ENCODE results near the gene KCNA10. TPM values are rescaled to one million over a fixed set of nuclear protein-coding genes. Genes with fewer than 3 reads are reported as not detected.
A peak's percentile ranks its signal among the peaks of the same experiment; 100 is the strongest.

KCNA10 gene
- total RNA-seq, 2 experiments from 2014 or later, result not detected

DNA sequence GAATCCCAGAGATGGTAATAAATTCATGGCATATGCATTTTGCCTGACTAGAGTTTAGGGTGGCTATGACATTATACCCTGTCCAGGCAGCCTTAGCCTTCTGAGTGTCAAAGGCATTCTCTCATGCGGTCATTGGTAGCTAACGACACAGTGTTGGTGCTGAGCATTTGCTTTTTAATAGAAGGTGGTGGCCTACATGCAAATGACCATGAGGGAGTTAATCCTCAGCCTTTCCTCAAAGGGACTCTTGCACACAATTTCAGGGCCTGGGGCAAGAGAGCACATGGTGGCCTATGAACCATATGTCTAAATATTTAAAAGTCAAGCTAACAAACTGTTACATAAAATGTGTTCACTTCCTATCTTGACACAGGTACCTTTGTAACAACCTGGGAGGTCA, 30.9 kb upstream of the KCNA10 start:
- no peak for DNase-seq
- Mint-ChIP-seq H3K27me3 (ENCODE audit: low read depth) (peaks cover 19% of the 10 kb centered on the region), H3K4me1 (ENCODE audit: low read depth) (no peaks in the 10 kb centered on the region), H3K36me3 (ENCODE audit: low read depth) (no peaks in the 10 kb centered on the region), H3K27ac (no peak overlapping the region), H3K4me3 (no peak overlapping the region), H3K9me3 (no peaks in the 10 kb centered on the region)
- intact Hi-C loops (cut with micrococcal nuclease), result no loop called here
- CTCF ChIA-PET, result interaction anchor here (0.5 to 1.8 kb wide), 3 partner anchors 26 to 259 kb away, joined by 3 to 4 read pairs (median 4); no protein-coding TSS in a partner anchor

DNA sequence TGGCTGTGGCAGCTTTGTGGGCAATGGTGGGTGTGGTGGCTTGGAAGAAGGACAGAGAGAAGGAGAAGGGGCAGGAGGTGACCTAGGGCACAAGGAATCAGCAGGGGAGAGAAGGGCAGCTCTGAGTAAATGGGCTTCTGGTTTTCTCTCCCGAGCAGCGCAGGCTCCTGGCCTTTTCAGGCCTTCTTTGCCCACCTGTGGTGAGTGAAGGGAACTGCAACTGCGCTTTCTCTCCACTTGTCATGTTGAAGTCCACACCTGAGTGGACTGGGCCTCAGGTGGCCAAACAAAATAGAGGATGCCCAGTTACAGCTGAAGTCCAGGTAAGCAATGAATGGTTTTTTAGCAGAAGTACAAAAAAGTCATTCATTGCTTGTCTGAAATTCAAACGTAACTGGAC, 29.4 kb upstream of the KCNA10 start:
- CTCF ChIA-PET, result interaction anchor here (0.9 to 1.8 kb wide), 4 partner anchors 25 to 238 kb away, joined by 3 to 4 read pairs (median 4); no protein-coding TSS in a partner anchor
- Mint-ChIP-seq H3K4me1 (ENCODE audit: low read depth) (no peaks in the 10 kb centered on the region), H3K4me3 (no peak overlapping the region), H3K27me3 (ENCODE audit: low read depth) (peaks cover 10% of the 10 kb centered on the region), H3K36me3 (ENCODE audit: low read depth) (no peaks in the 10 kb centered on the region), H3K9me3 (no peaks in the 10 kb centered on the region), H3K27ac (no peak overlapping the region)
- intact Hi-C loops (cut with micrococcal nuclease), result no loop called here
- DNase-seq, result no peak

DNA sequence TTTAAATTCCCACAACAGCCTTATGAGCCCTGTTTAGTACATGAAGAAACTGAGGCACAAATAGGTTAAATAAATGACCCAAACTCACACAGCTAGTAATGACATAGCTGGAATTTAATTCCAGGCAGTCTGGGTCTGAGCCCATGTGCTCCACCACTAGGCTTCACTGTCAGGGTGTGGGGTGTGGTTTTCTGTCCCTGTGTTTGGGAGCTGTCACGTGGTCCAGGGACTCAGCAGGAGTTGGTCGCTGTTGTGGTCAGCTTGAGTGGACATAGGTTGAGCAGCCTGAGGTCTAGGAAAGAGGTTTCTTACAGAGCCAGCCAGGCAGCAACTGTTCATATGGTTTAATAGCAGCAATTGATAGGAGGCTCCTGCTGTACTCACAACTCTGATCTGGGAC, 28.0 kb upstream of the KCNA10 start:
- H3K27me3 Mint-ChIP-seq (ENCODE audit: low read depth), result peaks cover 2% of the 10 kb centered on the region
- H3K9me3 Mint-ChIP-seq, result no peaks in the 10 kb centered on the region
- CTCF ChIA-PET, result interaction anchor here (0.9 kb wide), 1 partner anchor 72 kb away, joined by 3 read pairs; no protein-coding TSS in a partner anchor

DNA sequence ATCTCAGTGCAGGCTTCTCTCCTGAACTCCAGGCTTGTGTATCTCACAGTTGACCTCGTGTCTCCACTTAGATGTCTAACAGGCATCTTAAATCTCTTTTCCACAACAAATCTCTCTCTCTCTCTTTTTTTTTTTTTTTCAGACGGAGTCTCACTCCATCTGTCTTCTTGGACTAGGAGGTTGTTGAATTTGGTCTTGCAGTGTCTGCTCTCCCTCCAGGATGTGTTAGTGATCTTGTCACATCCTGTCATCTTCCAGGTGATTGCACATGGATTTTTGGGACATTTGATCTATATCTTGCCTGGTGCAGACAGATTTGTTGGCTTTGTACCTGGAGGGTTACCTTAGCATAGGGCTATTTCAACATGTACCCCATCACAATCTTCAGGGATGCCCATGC, 26.5 kb upstream of the KCNA10 start:
- Mint-ChIP-seq H3K27ac (no peak overlapping the region), H3K9me3 (no peaks in the 10 kb centered on the region), H3K27me3 (ENCODE audit: low read depth) (no peaks in the 10 kb centered on the region), H3K4me3 (no peak overlapping the region), H3K4me1 (ENCODE audit: low read depth) (no peaks in the 10 kb centered on the region), H3K36me3 (ENCODE audit: low read depth) (no peaks in the 10 kb centered on the region)
- no peak for DNase-seq
- CTCF ChIA-PET, result interaction anchor here (0.9 to 1.6 kb wide), 3 partner anchors 8 to 50 kb away, joined by 3 to 4 read pairs (median 3); no protein-coding TSS in a partner anchor
- intact Hi-C loops (cut with micrococcal nuclease), result no loop called here

More for the DNA sequence above, 28.0 kb upstream of the KCNA10 start:
- Mint-ChIP-seq H3K27ac (no peak overlapping the region), H3K4me1 (ENCODE audit: low read depth) (no peaks in the 10 kb centered on the region), H3K4me3 (no peak overlapping the region), H3K36me3 (ENCODE audit: low read depth) (no peaks in the 10 kb centered on the region)
- DNase-seq, result no peak
- intact Hi-C loops (cut with micrococcal nuclease), result no loop called here

DNA sequence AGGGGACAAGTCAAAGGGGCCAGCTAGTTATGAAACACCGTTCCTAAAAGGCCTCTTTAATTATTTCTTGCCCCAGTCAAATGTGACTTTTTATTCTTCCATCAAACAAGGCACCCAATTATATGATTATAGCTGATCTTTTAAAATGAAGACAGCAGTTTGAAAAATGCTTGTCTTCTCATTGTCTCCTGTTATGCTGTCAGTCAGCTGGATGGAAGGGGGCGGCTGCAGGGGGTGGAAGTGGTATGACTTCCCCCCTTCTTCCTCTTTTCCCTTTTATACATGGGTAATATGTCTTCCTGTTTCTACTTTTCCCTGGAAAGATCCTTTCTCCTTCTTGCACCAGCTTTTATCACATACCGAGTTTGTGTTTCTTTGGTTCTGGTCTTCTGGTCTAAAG, 25.8 kb upstream of the KCNA10 start:
- CTCF ChIA-PET, result interaction anchor here (0.9 to 1.6 kb wide), 3 partner anchors 9 to 49 kb away, joined by 3 to 4 read pairs (median 3); no protein-coding TSS in a partner anchor
- H3K4me1 Mint-ChIP-seq (ENCODE audit: low read depth), result no peaks in the 10 kb centered on the region
- no peaks in the 10 kb centered on the region for H3K36me3 Mint-ChIP-seq (ENCODE audit: low read depth)
- DNase-seq, result no peak
- no peaks in the 10 kb centered on the region for H3K9me3 Mint-ChIP-seq
- intact Hi-C loops (cut with micrococcal nuclease), result no loop called here
- no peaks in the 10 kb centered on the region for H3K27me3 Mint-ChIP-seq (ENCODE audit: low read depth)
- no peak overlapping the region for H3K27ac Mint-ChIP-seq
- H3K4me3 Mint-ChIP-seq, result no peak overlapping the region

DNA sequence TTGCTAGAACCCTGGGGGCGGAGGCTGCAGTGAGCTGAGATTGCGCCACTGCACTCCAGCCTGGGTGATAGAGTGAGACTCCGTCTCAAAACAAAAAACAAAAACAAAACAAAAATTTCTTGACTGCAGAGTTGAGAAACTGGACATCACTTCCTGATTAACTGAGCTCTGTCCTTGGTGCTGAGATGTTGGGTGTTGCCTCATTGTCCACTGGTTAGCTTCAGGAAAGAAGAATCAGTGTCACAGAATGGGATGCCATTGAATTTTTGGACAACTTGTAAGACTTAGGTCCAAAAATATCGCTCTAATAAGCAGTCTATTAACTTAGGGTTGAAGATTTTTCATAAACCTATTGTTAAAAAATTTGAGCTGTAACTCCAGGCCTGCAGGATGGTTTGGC, 23.8 kb upstream of the KCNA10 start:
- CTCF ChIA-PET, result interaction anchor here (1.7 to 2.5 kb wide), 2 partner anchors 13 to 240 kb away, joined by 6 to 8 read pairs; no protein-coding TSS in a partner anchor
- Mint-ChIP-seq H3K36me3 (ENCODE audit: low read depth) (no peaks in the 10 kb centered on the region), H3K27ac (no peak overlapping the region), H3K9me3 (no peaks in the 10 kb centered on the region), H3K4me3 (no peak overlapping the region), H3K4me1 (ENCODE audit: low read depth) (no peaks in the 10 kb centered on the region), H3K27me3 (ENCODE audit: low read depth) (no peaks in the 10 kb centered on the region)
- DNase-seq, result peak; percentile 32
- intact Hi-C loops (cut with micrococcal nuclease), result no loop called here

DNA sequence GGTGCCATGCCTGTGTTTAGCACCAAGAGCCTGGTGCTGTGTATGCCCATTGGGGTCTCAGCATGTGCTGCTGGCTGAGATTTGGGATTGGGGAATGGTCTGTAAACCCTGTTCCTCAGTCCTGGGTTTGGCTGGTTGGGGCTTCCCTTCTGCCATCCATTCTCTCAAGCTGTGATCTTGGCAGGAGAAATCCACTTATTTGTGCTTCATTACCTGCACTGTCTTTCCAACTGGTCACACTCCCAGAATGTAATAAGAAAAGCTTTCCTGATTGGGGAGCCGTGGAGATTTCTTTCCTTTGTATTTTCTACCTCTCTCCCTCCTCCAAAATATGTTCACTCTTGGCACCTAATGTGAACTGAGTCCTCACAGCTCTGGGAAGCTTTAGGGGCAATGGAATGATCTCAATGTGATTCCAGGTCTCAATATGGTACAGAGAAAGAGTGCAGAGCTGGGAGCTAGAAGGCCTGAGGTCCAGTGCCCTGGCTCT, 23.0 kb upstream of the KCNA10 start:
- no peaks in the 10 kb centered on the region for H3K4me1 Mint-ChIP-seq (ENCODE audit: low read depth)
- H3K36me3 Mint-ChIP-seq (ENCODE audit: low read depth), result no peaks in the 10 kb centered on the region
- H3K27ac Mint-ChIP-seq, result no peak overlapping the region
- intact Hi-C loops (cut with micrococcal nuclease), result no loop called here
- no peak overlapping the region for H3K4me3 Mint-ChIP-seq
- H3K27me3 Mint-ChIP-seq (ENCODE audit: low read depth), result no peaks in the 10 kb centered on the region
- CTCF ChIA-PET, result interaction anchor here (1.1 to 2.5 kb wide), 3 partner anchors 14 to 241 kb away, joined by 5 to 8 read pairs (median 6); no protein-coding TSS in a partner anchor
- H3K9me3 Mint-ChIP-seq, result no peaks in the 10 kb centered on the region
- no peak for DNase-seq

DNA sequence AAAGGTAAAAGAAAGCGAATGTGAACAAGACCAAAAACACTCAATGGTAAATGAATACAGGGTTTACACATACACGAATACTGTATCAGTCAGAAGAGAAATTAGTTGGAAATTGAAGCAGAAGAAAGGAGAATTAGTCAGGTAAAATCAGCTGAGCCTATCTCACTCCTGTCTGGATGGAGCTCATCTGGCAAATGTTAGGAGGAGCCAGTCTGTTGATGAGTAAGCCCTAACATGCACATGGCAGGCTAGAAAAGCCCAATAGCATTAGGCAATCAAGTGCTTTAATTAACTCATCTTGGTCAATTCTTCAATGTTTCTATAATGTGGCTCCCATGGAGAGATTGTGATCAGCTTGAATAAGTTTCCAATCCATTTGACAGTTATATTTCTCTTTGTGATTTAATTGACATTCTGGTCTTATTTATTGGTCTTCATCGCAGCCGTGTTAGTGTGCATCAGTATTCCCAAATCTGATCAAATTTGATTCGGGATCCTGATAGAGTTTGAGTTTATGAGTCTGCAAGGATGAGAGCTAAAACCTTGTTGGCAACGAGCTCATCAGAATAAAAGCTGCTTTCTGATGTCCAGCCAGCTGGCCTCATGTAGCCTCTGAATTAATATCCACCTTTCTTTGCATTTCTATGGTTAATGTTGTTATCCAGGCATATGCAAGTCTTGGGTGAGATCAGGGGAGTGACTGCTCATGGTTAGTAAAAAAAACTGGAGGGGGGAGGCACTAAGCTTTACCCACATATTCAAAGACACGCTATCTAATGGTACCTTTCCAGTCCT, 22.1 kb upstream of the KCNA10 start:
- Mint-ChIP-seq H3K4me3 (no peak overlapping the region), H3K36me3 (ENCODE audit: low read depth) (no peaks in the 10 kb centered on the region)
- intact Hi-C loops (cut with micrococcal nuclease), result no loop called here

DNA sequence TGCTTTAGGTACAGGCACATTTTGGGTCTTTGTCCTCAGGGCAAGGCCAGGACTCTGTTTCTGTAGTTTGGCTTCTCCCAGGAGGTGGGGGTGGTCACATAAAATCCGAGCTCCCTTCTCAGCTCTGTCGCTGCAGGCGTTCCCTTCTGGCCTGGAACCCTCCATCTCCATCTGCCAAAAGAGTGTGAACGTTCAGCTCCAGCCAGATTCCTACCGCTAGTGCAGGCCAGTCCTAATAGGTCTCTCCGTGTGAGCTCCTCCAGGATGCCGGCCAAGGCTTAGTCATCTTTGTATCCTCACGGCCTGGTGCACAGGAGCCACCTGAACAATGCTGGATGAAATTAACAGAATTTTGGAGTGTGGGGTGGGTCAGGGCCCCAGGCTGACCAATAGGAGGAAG, 19.9 kb upstream of the KCNA10 start:
- H3K9me3 Mint-ChIP-seq, result no peaks in the 10 kb centered on the region
- CTCF ChIA-PET, result interaction anchor here (0.7 to 1.7 kb wide), 2 partner anchors 15 to 16 kb away, joined by 3 to 4 read pairs; no protein-coding TSS in a partner anchor
- H3K36me3 Mint-ChIP-seq (ENCODE audit: low read depth), result no peaks in the 10 kb centered on the region
- H3K4me3 Mint-ChIP-seq, result no peak overlapping the region
- intact Hi-C loops (cut with micrococcal nuclease), result no loop called here
- no peak for DNase-seq
- H3K4me1 Mint-ChIP-seq (ENCODE audit: low read depth), result no peaks in the 10 kb centered on the region
- H3K27ac Mint-ChIP-seq, result no peak overlapping the region
- H3K27me3 Mint-ChIP-seq (ENCODE audit: low read depth), result no peaks in the 10 kb centered on the region

More for the DNA sequence above, 22.1 kb upstream of the KCNA10 start:
- CTCF ChIA-PET, result interaction anchor here (0.8 to 2.5 kb wide), 4 partner anchors 15 to 240 kb away, joined by 3 to 8 read pairs (median 4); no protein-coding TSS in a partner anchor
- Mint-ChIP-seq H3K27ac (no peak overlapping the region), H3K4me1 (ENCODE audit: low read depth) (no peaks in the 10 kb centered on the region), H3K27me3 (ENCODE audit: low read depth) (no peaks in the 10 kb centered on the region), H3K9me3 (no peaks in the 10 kb centered on the region)
- no peak for DNase-seq

DNA sequence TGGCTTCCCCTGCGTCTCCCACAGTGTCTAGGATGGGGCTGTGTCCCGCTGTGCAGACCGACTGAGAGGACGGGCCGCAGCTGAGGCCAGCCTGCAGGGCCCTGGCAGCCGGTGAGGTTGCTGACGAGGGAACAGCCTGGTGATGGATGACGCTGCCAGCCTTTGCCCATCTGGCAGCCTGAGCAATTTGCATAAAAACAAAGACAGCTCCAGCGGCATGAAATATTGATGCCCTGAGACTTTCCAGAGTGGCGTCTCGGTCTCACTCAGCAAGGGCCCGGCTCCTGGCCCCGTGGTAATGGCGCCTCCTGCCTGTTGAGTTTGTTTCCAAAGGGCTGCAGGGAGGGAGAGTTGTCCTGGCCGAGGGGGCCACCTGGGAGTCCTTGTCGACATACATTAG, 19.1 kb upstream of the KCNA10 start:
- H3K4me1 Mint-ChIP-seq (ENCODE audit: low read depth), result no peaks in the 10 kb centered on the region
- peaks cover 2% of the 10 kb centered on the region for H3K27me3 Mint-ChIP-seq (ENCODE audit: low read depth)
- no peaks in the 10 kb centered on the region for H3K9me3 Mint-ChIP-seq
- no peak overlapping the region for H3K4me3 Mint-ChIP-seq
- H3K36me3 Mint-ChIP-seq (ENCODE audit: low read depth), result no peaks in the 10 kb centered on the region
- CTCF ChIA-PET, result interaction anchor here (0.7 to 1.7 kb wide), 2 partner anchors 14 to 17 kb away, joined by 3 to 4 read pairs; no protein-coding TSS in a partner anchor
- DNase-seq, result no peak
- intact Hi-C loops (cut with micrococcal nuclease), result no loop called here
- no peak overlapping the region for H3K27ac Mint-ChIP-seq

DNA sequence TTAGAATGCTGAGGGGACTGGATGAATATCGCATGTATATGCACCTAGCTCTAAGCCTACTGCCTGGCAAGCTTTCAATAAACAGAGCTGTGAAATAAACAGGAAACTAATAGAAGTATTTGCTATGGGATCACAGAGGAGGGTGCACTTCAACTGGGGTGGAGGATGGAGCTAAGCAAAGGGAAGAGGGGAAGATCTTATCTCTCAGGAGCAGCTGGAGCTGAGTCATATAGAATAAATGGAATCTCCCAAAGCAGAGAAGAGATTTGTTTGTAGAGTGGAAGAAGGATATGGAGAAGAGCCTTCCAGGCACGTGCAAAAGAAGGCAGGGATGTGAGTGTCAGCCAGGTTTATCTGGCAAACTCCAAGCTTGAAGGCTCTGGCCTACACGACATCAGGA, 17.0 kb upstream of the KCNA10 start:
- Mint-ChIP-seq H3K4me3 (no peak overlapping the region), H3K36me3 (ENCODE audit: low read depth) (no peaks in the 10 kb centered on the region)

DNA sequence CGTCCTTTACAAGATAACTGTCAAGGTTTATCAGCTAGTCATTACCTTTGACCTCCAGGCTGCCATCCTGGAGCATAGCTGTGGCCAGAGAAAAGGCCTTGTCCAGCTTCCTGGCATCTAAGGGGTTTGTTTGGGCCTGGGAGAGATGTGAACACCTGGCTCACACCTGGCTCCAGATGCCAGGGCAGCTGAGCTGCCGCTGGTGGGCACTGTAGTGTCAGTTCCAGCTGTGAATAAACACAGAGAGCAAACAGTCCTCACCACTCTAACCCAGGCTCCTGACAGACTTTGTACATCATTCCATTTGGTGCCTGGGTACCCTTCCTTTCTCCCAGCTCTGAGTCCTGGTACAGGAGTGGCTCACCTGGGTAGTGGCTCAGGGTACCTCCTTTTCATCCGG, 14.3 kb upstream of the KCNA10 start:
- no peaks in the 10 kb centered on the region for H3K4me1 Mint-ChIP-seq (ENCODE audit: low read depth)
- H3K36me3 Mint-ChIP-seq (ENCODE audit: low read depth), result no peaks in the 10 kb centered on the region
- intact Hi-C loops (cut with micrococcal nuclease), result no loop called here
- no peak overlapping the region for H3K27ac Mint-ChIP-seq
- DNase-seq, result no peak
- H3K27me3 Mint-ChIP-seq (ENCODE audit: low read depth), result peaks cover 5% of the 10 kb centered on the region
- CTCF ChIA-PET, result interaction anchor here (0.5 to 2.3 kb wide), 9 partner anchors 9 to 248 kb away, joined by 3 to 12 read pairs (median 3); no protein-coding TSS in a partner anchor
- H3K4me3 Mint-ChIP-seq, result no peak overlapping the region
- no peaks in the 10 kb centered on the region for H3K9me3 Mint-ChIP-seq

More for the DNA sequence above, 17.0 kb upstream of the KCNA10 start:
- Mint-ChIP-seq H3K27ac (no peak overlapping the region), H3K27me3 (ENCODE audit: low read depth) (peaks cover 2% of the 10 kb centered on the region), H3K4me1 (ENCODE audit: low read depth) (no peaks in the 10 kb centered on the region), H3K9me3 (no peaks in the 10 kb centered on the region)
- intact Hi-C loops (cut with micrococcal nuclease), result no loop called here
- no peak for DNase-seq
- CTCF ChIA-PET, result interaction anchor here (1.0 kb wide), 1 partner anchor 41 kb away, joined by 3 read pairs; no protein-coding TSS in a partner anchor

Measured in activated naive CD4-positive, alpha-beta T cell treated with anti-CD3 and anti-CD28 coated beads for 36 hours (primary cell).